ENCODE data around the gene FBXL7.

- TF ChIP-seq CTCF (conservative IDR thresholded peaks at IDR 0.05; ENCODE audit: low read length) (no peak), EZH2phosphoT487 (IDR thresholded peaks at IDR 0.05; ENCODE audit: borderline replicate concordance, low read depth, low read length) (no peak)
Measured at GRCh38 chr5:15746833-15747232, 246.9 kb downstream of the FBXL7 start.
